ENCODE results near the gene ZNF282.

DNA sequence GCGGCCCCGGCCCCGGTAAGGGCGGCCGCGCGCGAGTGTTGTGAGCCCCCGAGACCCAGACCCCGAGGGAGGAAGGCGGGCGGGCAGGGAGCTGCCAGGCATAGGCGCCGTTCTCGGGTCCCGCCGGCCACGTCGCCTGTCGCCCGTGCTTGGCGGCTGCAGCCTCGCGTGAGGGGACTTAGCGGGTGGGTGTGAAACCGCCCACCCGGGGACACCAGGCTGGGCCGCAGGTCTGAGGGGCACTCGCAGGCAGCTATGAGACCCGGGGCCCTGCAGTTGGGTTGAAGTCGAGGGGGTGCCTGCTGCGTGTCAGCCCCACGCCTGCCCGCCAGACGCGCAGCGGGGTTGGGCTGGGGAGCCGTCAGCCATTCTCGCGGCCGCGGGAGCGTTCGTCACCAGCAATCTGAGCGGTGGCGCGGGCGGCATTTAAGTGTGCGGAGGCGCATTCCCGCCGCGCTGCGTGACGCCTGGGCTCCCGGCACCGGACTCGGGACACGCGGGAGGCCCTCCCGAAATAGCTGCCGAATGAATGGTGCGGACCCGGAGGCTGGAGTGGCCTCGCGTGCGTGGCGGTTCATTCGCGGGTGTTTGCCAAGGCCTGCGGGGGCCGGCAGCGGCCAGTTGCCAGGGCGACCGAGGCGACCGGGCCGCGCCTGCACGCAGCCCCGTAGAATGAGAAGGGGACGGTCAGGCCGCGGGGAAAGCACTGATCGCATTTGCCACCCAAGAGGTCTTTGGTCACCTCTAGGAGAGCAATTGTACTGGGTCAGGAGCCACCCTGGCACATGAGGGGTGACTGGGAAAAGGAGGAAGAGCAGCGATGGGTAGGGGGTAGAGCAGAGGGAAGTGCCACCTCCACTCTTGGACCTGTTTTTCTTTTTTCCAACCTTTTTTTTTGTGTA is 47.3 kb upstream of the ZNF282 start:
- TF ChIP-seq, protein P1, sequence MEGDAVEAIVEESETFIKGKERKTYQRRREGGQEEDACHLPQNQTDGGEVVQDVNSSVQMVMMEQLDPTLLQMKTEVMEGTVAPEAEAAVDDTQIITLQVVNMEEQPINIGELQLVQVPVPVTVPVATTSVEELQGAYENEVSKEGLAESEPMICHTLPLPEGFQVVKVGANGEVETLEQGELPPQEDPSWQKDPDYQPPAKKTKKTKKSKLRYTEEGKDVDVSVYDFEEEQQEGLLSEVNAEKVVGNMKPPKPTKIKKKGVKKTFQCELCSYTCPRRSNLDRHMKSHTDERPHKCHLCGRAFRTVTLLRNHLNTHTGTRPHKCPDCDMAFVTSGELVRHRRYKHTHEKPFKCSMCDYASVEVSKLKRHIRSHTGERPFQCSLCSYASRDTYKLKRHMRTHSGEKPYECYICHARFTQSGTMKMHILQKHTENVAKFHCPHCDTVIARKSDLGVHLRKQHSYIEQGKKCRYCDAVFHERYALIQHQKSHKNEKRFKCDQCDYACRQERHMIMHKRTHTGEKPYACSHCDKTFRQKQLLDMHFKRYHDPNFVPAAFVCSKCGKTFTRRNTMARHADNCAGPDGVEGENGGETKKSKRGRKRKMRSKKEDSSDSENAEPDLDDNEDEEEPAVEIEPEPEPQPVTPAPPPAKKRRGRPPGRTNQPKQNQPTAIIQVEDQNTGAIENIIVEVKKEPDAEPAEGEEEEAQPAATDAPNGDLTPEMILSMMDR (conservative IDR thresholded peaks at IDR 0.05; ENCODE audit: low read depth, low read length), result no peak
- no peak for TF ChIP-seq EZH2phosphoT487 (IDR thresholded peaks at IDR 0.05; ENCODE audit: borderline replicate concordance, low read length)
- TF ChIP-seq EZH2 (IDR thresholded peaks at IDR 0.05; ENCODE audit: low read length, unreplicated experiment), result no peak
